Gastroesophageal sphincter (tissue), 4 donors: Measurements from ENCODE around the gene SLC16A6. TPM values are rescaled to one million over a fixed set of nuclear protein-coding genes. Genes with fewer than 3 reads are reported as not detected.
"Not testable (repeated sequence)": the region's sequence is repeated elsewhere in the genome, so short reads cannot be mapped to it uniquely, and the experiment has no call there.

Experiments
- ATAC-seq: fragments of 150-250 bp; one replicate; pipeline ENCODE4 v1.9.1; 2016; ENCODE audit warnings: mild to moderate bottlenecking, moderate library complexity
- H3K27ac ChIP-seq, 4 donors: fragments of 200-600 bp; sonication (generic) in 3 of 4; 1 replicate in 3 of 4; 2 replicates in 1 of 4; pipeline ENCODE4 v1.5.1; 2016 to 2019
- H3K27me3 ChIP-seq: fragments of 200-600 bp; sonication (generic); one replicate; pipeline ENCODE4 v1.5.1; 2019
- H3K36me3 ChIP-seq, 2 donors: fragments of 200-600 bp; sonication (generic); one replicate each; pipeline ENCODE4 v1.5.1; 2019; ENCODE audit warnings: control low read depth in 1 of 2
- H3K4me1 ChIP-seq, 3 donors: fragments of 200-600 bp; sonication (generic); 1 replicate in 2 of 3; 2 replicates in 1 of 3; pipeline ENCODE4 v1.5.1; 2016 to 2019; ENCODE audit warnings: control low read depth in 2 of 3
- H3K4me3 ChIP-seq, 2 donors: fragments of 200-600 bp; sonication (generic); one replicate each; pipeline ENCODE4 v1.5.1; 2019; ENCODE audit warnings: mild to moderate bottlenecking in 1 of 2, moderate library complexity in 1 of 2
- H3K9me3 ChIP-seq, 3 donors: fragments of 200-600 bp; sonication (generic); one replicate each; pipeline ENCODE4 v1.5.1; 2017 to 2019; ENCODE audit warnings: control low read depth in 2 of 3
- CTCF ChIP-seq, 4 experiments: fragments of 200-600 bp in 2 of 4; fragments of 450-650 bp in 2 of 4; sonication (generic) in 1 of 4; IDR thresholded peaks; one replicate each; pipeline ENCODE4 v1.5.1; 2017 to 2019; ENCODE audit warnings: antibody characterized with exemption in 4 of 4, mild to moderate bottlenecking in 2 of 4, moderate library complexity in 2 of 4
- EP300 ChIP-seq: sonication (generic); formaldehyde crosslinking; IDR thresholded peaks from one replicate; pipeline ENCODE4 v1.6.1; 2017; ENCODE audit warnings: antibody characterized with exemption, mild to moderate bottlenecking
- POLR2A ChIP-seq, 2 donors: fragments of 450-650 bp; IDR thresholded peaks; one replicate each; pipeline ENCODE4 v1.6.1; 2017; ENCODE audit warnings: antibody characterized with exemption in 2 of 2, mild to moderate bottlenecking in 2 of 2, moderate library complexity in 1 of 2
- POLR2AphosphoS5 ChIP-seq: sonication (generic); formaldehyde crosslinking; IDR thresholded peaks from one replicate; pipeline ENCODE4 v1.6.1; 2017; ENCODE audit warnings: antibody characterized with exemption
- WGBS, 2 donors: methylation state at CpG; one replicate each; pipeline ENCODE4 v1.1.5; 2018; ENCODE audit warnings: low coverage in 1 of 2; 5-methylcytosine and 5-hydroxymethylcytosine counted together
- total RNA-seq, 4 donors: library from RNA; depleted of rRNA; stranded (reverse); fragments of >200 nt; gene quantifications; one replicate each; pipeline ENCODE4 v1.1.0, GENCODE V29; 2016

SLC16A6 gene
- total RNA-seq, 4 donors from 2014 or later, result 0.27 to 0.67 (median 0.46) TPM; not detected in 1

- Histone ChIP-seq H3K27me3 (no peaks in the 10 kb centered on the region), H3K9me3 (no peaks in the 10 kb centered on the region), H3K27ac (no peak overlapping the region), H3K4me1 (peaks cover 0 to 29% (median 0%) of the 10 kb centered on the region in 3 donors), H3K36me3 (peaks cover 0 to 23% of the 10 kb centered on the region in 2 donors), H3K4me3 (no peak overlapping the region)
- WGBS, 2 donors, result 70 to 88% methylated on average over 4 to 6 of the region's 9 CpGs
- TF ChIP-seq POLR2A (IDR thresholded peaks at IDR 0.05) (no peak), EP300 (no peak), CTCF (IDR thresholded peaks at IDR 0.05) (no peak), POLR2AphosphoS5 (no peak)
- ATAC-seq, result no peak
Measured at GRCh38 chr17:68260051-68260762, 30.7 kb downstream of the SLC16A6 start.

- not testable (repeated sequence) for ATAC-seq, H3K27me3 ChIP-seq, H3K9me3 ChIP-seq
- peaks cover 0 to 29% (median 0%) of the 10 kb centered on the region in 3 donors for H3K4me1 ChIP-seq
- H3K4me3 ChIP-seq, result peak overlapping the region in 1 of 2 donors; percentile 38
- 78 to 80% methylated on average over 2 of the region's 3 CpGs for WGBS, 2 donors
- peaks cover 0 to 29% of the 10 kb centered on the region in 2 donors for H3K36me3 ChIP-seq
- peak overlapping the region in 3 of 4 donors; percentile 12 to 67 (median 59) for H3K27ac ChIP-seq
Measured at GRCh38 chr17:68259648-68259951, 31.3 kb downstream of the SLC16A6 start.

GRCh38 chr17:68258890-68259647 is 31.9 kb downstream of the SLC16A6 start:
- WGBS, 2 donors, result 31 to 45% methylated on average over 8 to 15 of the region's 44 CpGs
- peak overlapping the region in 3 of 4 donors; percentile 28 to 67 (median 59) for H3K27ac ChIP-seq
- peak overlapping the region in 1 of 2 donors; percentile 38 for H3K4me3 ChIP-seq
- H3K27me3 ChIP-seq, H3K9me3 ChIP-seq: not testable (repeated sequence)
- H3K36me3 ChIP-seq, result peaks cover 0 to 34% of the 10 kb centered on the region in 2 donors
- ATAC-seq, result peak; percentile 89
- H3K4me1 ChIP-seq, result peaks cover 0 to 29% (median 0%) of the 10 kb centered on the region in 3 donors
- TF ChIP-seq CTCF (IDR thresholded peaks at IDR 0.05) (peak in 1 of 4 experiments; percentile 14), POLR2AphosphoS5 (peak; percentile 49)

- no peak overlapping the region for H3K4me3 ChIP-seq
- H3K36me3 ChIP-seq, result peaks cover 0 to 44% of the 10 kb centered on the region in 2 donors
- no peak for ATAC-seq
- TF ChIP-seq POLR2AphosphoS5, result no peak
- no peak for TF ChIP-seq POLR2A (IDR thresholded peaks at IDR 0.05)
- no peak for TF ChIP-seq CTCF (IDR thresholded peaks at IDR 0.05)
- no peak for TF ChIP-seq EP300
- no peaks in the 10 kb centered on the region for H3K9me3 ChIP-seq
- no peaks in the 10 kb centered on the region for H3K27me3 ChIP-seq
- peaks cover 0 to 22% (median 0%) of the 10 kb centered on the region in 3 donors for H3K4me1 ChIP-seq
- H3K27ac ChIP-seq, result peak overlapping the region in 1 of 4 donors; percentile 67
Measured at GRCh38 chr17:68257934-68258333, 33.0 kb downstream of the SLC16A6 start.

- peaks cover 0 to 56% of the 10 kb centered on the region in 2 donors for H3K36me3 ChIP-seq
- H3K9me3 ChIP-seq, H3K27ac ChIP-seq, ATAC-seq, H3K27me3 ChIP-seq, H3K4me3 ChIP-seq: not testable (repeated sequence)
- H3K4me1 ChIP-seq, result peaks cover 0 to 15% (median 0%) of the 10 kb centered on the region in 3 donors
- 51 to 73% methylated on average over 5 of the region's 5 CpGs for WGBS, 2 donors
Measured at GRCh38 chr17:68256701-68257100, 34.2 kb downstream of the SLC16A6 start.
